GM12875 (cell line): ENCODE data around the gene FUBP1.

Source experiments
- H3K4me3 ChIP-seq: one replicate; pipeline ENCODE4 v1.5.1; 2011; ENCODE audit warnings: low read depth, low read length, control low read depth
- TF ChIP-seq, protein P1 (sequence below): IDR thresholded peaks from 2 replicates; pipeline ENCODE4 v1.5.1; 2011; ENCODE audit warnings: low read depth, mild to moderate bottlenecking, control low read depth, inconsistent platforms, low read length, moderate library complexity, borderline replicate concordance; ENCODE audit not compliant: insufficient read depth

Gene FUBP1

GRCh38 chr1:77950873-77951272, 28.0 kb downstream of the FUBP1 start:
- no peak overlapping the region for H3K4me3 ChIP-seq
- TF ChIP-seq, protein P1, sequence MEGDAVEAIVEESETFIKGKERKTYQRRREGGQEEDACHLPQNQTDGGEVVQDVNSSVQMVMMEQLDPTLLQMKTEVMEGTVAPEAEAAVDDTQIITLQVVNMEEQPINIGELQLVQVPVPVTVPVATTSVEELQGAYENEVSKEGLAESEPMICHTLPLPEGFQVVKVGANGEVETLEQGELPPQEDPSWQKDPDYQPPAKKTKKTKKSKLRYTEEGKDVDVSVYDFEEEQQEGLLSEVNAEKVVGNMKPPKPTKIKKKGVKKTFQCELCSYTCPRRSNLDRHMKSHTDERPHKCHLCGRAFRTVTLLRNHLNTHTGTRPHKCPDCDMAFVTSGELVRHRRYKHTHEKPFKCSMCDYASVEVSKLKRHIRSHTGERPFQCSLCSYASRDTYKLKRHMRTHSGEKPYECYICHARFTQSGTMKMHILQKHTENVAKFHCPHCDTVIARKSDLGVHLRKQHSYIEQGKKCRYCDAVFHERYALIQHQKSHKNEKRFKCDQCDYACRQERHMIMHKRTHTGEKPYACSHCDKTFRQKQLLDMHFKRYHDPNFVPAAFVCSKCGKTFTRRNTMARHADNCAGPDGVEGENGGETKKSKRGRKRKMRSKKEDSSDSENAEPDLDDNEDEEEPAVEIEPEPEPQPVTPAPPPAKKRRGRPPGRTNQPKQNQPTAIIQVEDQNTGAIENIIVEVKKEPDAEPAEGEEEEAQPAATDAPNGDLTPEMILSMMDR: no peak

- H3K4me3 ChIP-seq: no peak overlapping the region
- TF ChIP-seq, protein P1: peak; percentile 16; the same call in 1 of the 2 replicates
Observed at GRCh38 chr1:77948841-77949424, 29.9 kb downstream of the FUBP1 start.

GRCh38 chr1:77945345-77945744, 33.5 kb downstream of the FUBP1 start:
- TF ChIP-seq, protein P1: no peak
- H3K4me3 ChIP-seq: no peak overlapping the region

GRCh38 chr1:77942400-77943140, 36.3 kb downstream of the FUBP1 start:
- TF ChIP-seq, protein P1: no peak

GRCh38 chr1:77940921-77941570, 37.8 kb downstream of the FUBP1 start:
- no peak overlapping the region for H3K4me3 ChIP-seq
- TF ChIP-seq, protein P1: no peak

More at GRCh38 chr1:77942400-77943140, 36.3 kb downstream of the FUBP1 start:
- H3K4me3 ChIP-seq: no peak overlapping the region

DNA sequence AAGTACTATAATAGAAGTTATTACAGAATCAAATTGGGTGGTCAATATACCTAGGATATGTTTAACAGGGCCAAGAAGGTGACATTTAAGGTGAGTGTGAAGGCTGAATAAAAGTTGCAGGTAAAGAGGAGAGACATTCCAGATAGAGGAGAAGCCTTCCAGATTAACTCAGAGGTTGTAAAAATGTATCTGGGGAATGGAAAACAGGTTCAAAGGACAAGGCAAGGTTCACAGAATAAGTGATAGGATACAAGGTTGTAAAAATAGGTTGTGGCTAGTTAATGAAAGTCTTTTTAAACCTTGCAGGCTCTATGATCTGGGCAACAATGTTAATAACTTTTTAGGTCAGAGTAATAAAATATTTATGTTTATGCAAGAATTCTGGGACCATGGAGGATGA, 40.2 kb downstream of the FUBP1 start:
- H3K4me3 ChIP-seq: no peak overlapping the region
- TF ChIP-seq, protein P1: no peak
